ENCODE results near the gene SHF. TPM values are rescaled to one million over a fixed set of nuclear protein-coding genes. Genes with fewer than 3 reads are reported as not detected.
"Not testable (repeated sequence)": the region's sequence is repeated elsewhere in the genome, so short reads cannot be mapped to it uniquely, and the experiment has no call there.

The SHF gene
- polyA plus RNA-seq (ENCODE audit: insufficient read length in 4 of 4), result 10 to 100 TPM; 13.5 to 19.5 (median 17.2) TPM

GRCh38 chr15:45187894-45188830, at the start of gene SHF:
TSS of gene SHF (minus strand) at chr15:45187966. CDS start at chr15:45187951, 15 bp downstream.
- peak in 1 of 4 donors; percentile 44 for DNase-seq (ENCODE audit: low read depth in 4 of 4, low spot score in 3 of 4)

- not testable (repeated sequence) for DNase-seq (ENCODE audit: low read depth in 4 of 4, low spot score in 3 of 4)
Measured at GRCh38 chr15:45236806-45237205, 49.0 kb upstream of the SHF start.

GRCh38 chr15:45234562-45235235, 46.9 kb upstream of the SHF start:
- no peak for DNase-seq (ENCODE audit: low read depth in 4 of 4, low spot score in 3 of 4)

GRCh38 chr15:45231864-45232562, 44.2 kb upstream of the SHF start:
- no peak for DNase-seq (ENCODE audit: low read depth in 4 of 4, low spot score in 3 of 4)

- no peak for DNase-seq (ENCODE audit: low read depth in 4 of 4, low spot score in 3 of 4)
Measured at GRCh38 chr15:45231132-45231531, 43.4 kb upstream of the SHF start.

GRCh38 chr15:45230245-45230965, 42.6 kb upstream of the SHF start:
- DNase-seq (ENCODE audit: low read depth in 4 of 4, low spot score in 3 of 4), result no peak

GRCh38 chr15:45228931-45229330, 41.2 kb upstream of the SHF start:
- DNase-seq (ENCODE audit: low read depth in 4 of 4, low spot score in 3 of 4), result no peak

GRCh38 chr15:45225506-45226273, 37.9 kb upstream of the SHF start:
- no peak for DNase-seq (ENCODE audit: low read depth in 4 of 4, low spot score in 3 of 4)

GRCh38 chr15:45224621-45225217, 37.0 kb upstream of the SHF start:
- no peak for DNase-seq (ENCODE audit: low read depth in 4 of 4, low spot score in 3 of 4)

- DNase-seq (ENCODE audit: low read depth in 4 of 4, low spot score in 3 of 4), result no peak
Measured at GRCh38 chr15:45221967-45222366, 34.2 kb upstream of the SHF start.

GRCh38 chr15:45221053-45221599, 33.4 kb upstream of the SHF start:
- DNase-seq (ENCODE audit: low read depth in 4 of 4, low spot score in 3 of 4), result no peak

GRCh38 chr15:45212493-45212892, 24.7 kb upstream of the SHF start:
- DNase-seq (ENCODE audit: low read depth in 4 of 4, low spot score in 3 of 4), result no peak

GRCh38 chr15:45205192-45205591, 17.4 kb upstream of the SHF start:
- DNase-seq (ENCODE audit: low read depth in 4 of 4, low spot score in 3 of 4), result peak in 1 of 4 donors; percentile 31

- no peak for DNase-seq (ENCODE audit: low read depth in 4 of 4, low spot score in 3 of 4)
Measured at GRCh38 chr15:45203182-45203581, 15.4 kb upstream of the SHF start.

GRCh38 chr15:45201869-45202268, 14.1 kb upstream of the SHF start:
- DNase-seq (ENCODE audit: low read depth in 4 of 4, low spot score in 3 of 4), result no peak

GRCh38 chr15:45201557-45201859, 13.7 kb upstream of the SHF start:
- DNase-seq (ENCODE audit: low read depth in 4 of 4, low spot score in 3 of 4), result no peak

- peak; percentile 70 to 83 (median 76) for DNase-seq (ENCODE audit: low read depth in 4 of 4, low spot score in 3 of 4)
Measured at GRCh38 chr15:45200799-45201556, 13.2 kb upstream of the SHF start.

GRCh38 chr15:45200001-45200798, 12.4 kb upstream of the SHF start:
- peak; percentile 89 to 94 (median 90) for DNase-seq (ENCODE audit: low read depth in 4 of 4, low spot score in 3 of 4)
